Spleen (tissue), 11 donors: ENCODE results near the gene KRT33B. TPM values are rescaled to one million over a fixed set of nuclear protein-coding genes. Genes with fewer than 3 reads are reported as not detected.

ENCODE experiments used
- DNase-seq: peaks from one replicate; pipeline ENCODE4 v3.0.0-alpha.2; 2020
- H3K27ac ChIP-seq, 8 donors: fragments of 200-600 bp; sonication (generic) in 7 of 8; 1 replicate in 4 of 8; 2 replicates in 4 of 8; pipeline versions ENCODE4 v1.5.0 to v1.8.0; 2016 to 2021; ENCODE audit warnings: inconsistent platforms in 4 of 8, mild to moderate bottlenecking in 4 of 8, moderate library complexity in 1 of 8
- H3K27me3 ChIP-seq, 7 donors: fragments of 200-600 bp; sonication (generic) in 6 of 7; replicated peaks in 1 of 7; 1 replicate in 4 of 7; 2 replicates in 3 of 7; pipeline versions ENCODE4 v1.5.0 to v1.8.0; 2016 to 2021; ENCODE audit warnings: inconsistent platforms in 3 of 7, mild to moderate bottlenecking in 1 of 7
- H3K36me3 ChIP-seq, 6 donors: fragments of 200-600 bp; sonication (generic) in 5 of 6; 1 replicate in 4 of 6; 2 replicates in 2 of 6; pipeline versions ENCODE4 v1.5.0 to v1.8.0; 2016 to 2021; ENCODE audit warnings: inconsistent platforms in 2 of 6
- H3K4me1 ChIP-seq, 6 donors: fragments of 200-600 bp; sonication (generic) in 5 of 6; 1 replicate in 3 of 6; 2 replicates in 3 of 6; pipeline versions ENCODE4 v1.5.0 to v1.8.0; 2016 to 2021; ENCODE audit warnings: inconsistent platforms in 3 of 6
- H3K4me3 ChIP-seq, 8 donors: fragments of 200-600 bp; sonication (generic) in 7 of 8; 1 replicate in 4 of 8; 2 replicates in 4 of 8; pipeline versions ENCODE4 v1.5.0 to v1.8.0; 2016 to 2021; ENCODE audit warnings: inconsistent platforms in 4 of 8, mild to moderate bottlenecking in 4 of 8, moderate library complexity in 2 of 8
- H3K9me3 ChIP-seq, 8 donors: fragments of 200-600 bp; sonication (generic) in 7 of 8; 1 replicate in 4 of 8; 2 replicates in 4 of 8; pipeline versions ENCODE4 v1.5.0 to v1.8.0; 2016 to 2021; ENCODE audit warnings: inconsistent platforms in 4 of 8
- CTCF ChIP-seq, 11 experiments: fragments of 200-600 bp in 7 of 11; fragments of 450-650 bp in 4 of 11; sonication (generic) in 4 of 11; IDR thresholded peaks in 8 of 11; conservative IDR thresholded peaks in 3 of 11; 1 replicate in 7 of 11; 2 replicates in 4 of 11; pipeline versions ENCODE4 v1.4.0 to v1.8.0; 2016 to 2021; ENCODE audit warnings: antibody characterized with exemption in 11 of 11, inconsistent platforms in 4 of 11, mild to moderate bottlenecking in 1 of 11
- POLR2A ChIP-seq, 3 donors: fragments of 450-650 bp; IDR thresholded peaks; one replicate each; pipeline ENCODE4 v1.5.1; 2017; ENCODE audit warnings: antibody characterized with exemption in 3 of 3, mild to moderate bottlenecking in 1 of 3
- POLR2AphosphoS5 ChIP-seq, 3 donors: sonication (generic); formaldehyde crosslinking; IDR thresholded peaks; one replicate each; pipeline ENCODE4 v1.5.1; 2017; ENCODE audit warnings: antibody characterized with exemption in 3 of 3
- WGBS, 5 donors: extraction: QIAGEN DNeasy Blood & Tissue Kit in 3 of 5; methylation state at CpG; one replicate each; pipeline versions ENCODE4 v1.1.5 to v1.1.7; 2013 to 2018; 5-methylcytosine and 5-hydroxymethylcytosine counted together
- intact Hi-C: fragments of 100-400 bp; cut with DNase I; formaldehyde crosslinking; loops from one replicate; pipeline ENCODE4 v1.15.0; 2023; ENCODE audit warnings: low total_unique reads
- polyA plus RNA-seq, 3 donors: library from polyadenylated mRNA; stranded (reverse); fragments of 200-250 nt; gene quantifications; one replicate each; pipeline ENCODE4 v1.2.1, GENCODE V29; 2013
- total RNA-seq, 7 donors: library from RNA; depleted of rRNA in 3 of 7; stranded (reverse); fragments of >200 nt in 3 of 7; fragmentation: NEBNext Ultra II Directional in 4 of 7; extraction: Animal tissue kit (Norgen Biotek cat#: 25700) in 4 of 7; gene quantifications; one replicate each; pipeline versions ENCODE4 v1.1.0 to v1.2.1, GENCODE V29; 2016 to 2021
- donor health status: healthy with polysubstance abuse.
- donor health status: DM: no; HTN: no; CAD: no; lungs with moderate emphysema.
- donor health status: DM: no; HTN: no; CAD: no.
- donor health status: Bipolar disorder and iron deficiency.
- donor health status: healthy.
- donor health status: DM: no; HTN: no; CAD: no.
- donor health status: DM: yes; HTN: yes; CAD: no.

Gene KRT33B
- total and polyA plus RNA-seq, 10 donors = not detected

- Histone ChIP-seq H3K4me1 (no peaks in the 10 kb centered on the region), H3K27me3 (peaks cover 0 to 20% (median 0%) of the 10 kb centered on the region in 7 donors), H3K9me3 (peaks cover 0 to 26% (median 22%) of the 10 kb centered on the region in 8 donors), H3K4me3 (no peak overlapping the region), H3K36me3 (no peaks in the 10 kb centered on the region), H3K27ac (no peak overlapping the region)
- TF ChIP-seq CTCF (IDR thresholded peaks at IDR 0.05 in 8 of 11, conservative IDR thresholded peaks at IDR 0.05 in 3 of 11) (no peak), POLR2A (IDR thresholded peaks at IDR 0.05) (no peak), POLR2AphosphoS5 (IDR thresholded peaks at IDR 0.05) (no peak)
- no peak for DNase-seq
- 63 to 70% (median 68%) methylated on average over 7 of the region's 7 CpGs for WGBS, 5 donors
- intact Hi-C loops = no loop called here
Measured at GRCh38 chr17:41390411-41390938, 20.9 kb upstream of the KRT33B start.

- no peak overlapping the region for H3K4me3 ChIP-seq
- intact Hi-C loops = no loop called here
- no peak for TF ChIP-seq CTCF (IDR thresholded peaks at IDR 0.05 in 8 of 11, conservative IDR thresholded peaks at IDR 0.05 in 3 of 11)
- no peak for TF ChIP-seq POLR2A (IDR thresholded peaks at IDR 0.05)
- no peak for TF ChIP-seq POLR2AphosphoS5 (IDR thresholded peaks at IDR 0.05)
- H3K36me3 ChIP-seq = no peaks in the 10 kb centered on the region
- no peak overlapping the region for H3K27ac ChIP-seq
- peaks cover 0 to 26% (median 0%) of the 10 kb centered on the region in 7 donors for H3K27me3 ChIP-seq
- no peak for DNase-seq
- 78 to 89% (median 83%) methylated on average over 4 of the region's 4 CpGs for WGBS, 5 donors
- no peaks in the 10 kb centered on the region for H3K4me1 ChIP-seq
- H3K9me3 ChIP-seq = peaks cover 0 to 28% (median 23%) of the 10 kb centered on the region in 8 donors
Measured at GRCh38 chr17:41387670-41388069, 18.1 kb upstream of the KRT33B start.

GRCh38 chr17:41386227-41386626, 16.6 kb upstream of the KRT33B start:
- peaks cover 0 to 36% (median 0%) of the 10 kb centered on the region in 7 donors for H3K27me3 ChIP-seq
- TF ChIP-seq POLR2A (IDR thresholded peaks at IDR 0.05) = no peak
- no peak for TF ChIP-seq POLR2AphosphoS5 (IDR thresholded peaks at IDR 0.05)
- TF ChIP-seq CTCF (IDR thresholded peaks at IDR 0.05 in 8 of 11, conservative IDR thresholded peaks at IDR 0.05 in 3 of 11) = no peak
- no peaks in the 10 kb centered on the region for H3K4me1 ChIP-seq
- DNase-seq = no peak
- intact Hi-C loops = no loop called here
- H3K36me3 ChIP-seq = no peaks in the 10 kb centered on the region
- WGBS, 5 donors = 92 to 100% (median 95%) methylated on average over 1 of the region's 1 CpG
- H3K27ac ChIP-seq = no peak overlapping the region
- H3K9me3 ChIP-seq = peaks cover 0 to 28% (median 23%) of the 10 kb centered on the region in 8 donors
- H3K4me3 ChIP-seq = no peak overlapping the region

GRCh38 chr17:41383690-41384089, 14.1 kb upstream of the KRT33B start:
- H3K4me1 ChIP-seq = no peaks in the 10 kb centered on the region
- 92 to 98% (median 95%) methylated on average over 1 of the region's 1 CpG for whole genome bisulfite sequencing, 5 donors
- TF ChIP-seq CTCF (IDR thresholded peaks at IDR 0.05 in 8 of 11, conservative IDR thresholded peaks at IDR 0.05 in 3 of 11) = no peak
- TF ChIP-seq POLR2AphosphoS5 (IDR thresholded peaks at IDR 0.05) = no peak
- no peak for TF ChIP-seq POLR2A (IDR thresholded peaks at IDR 0.05)
- no peak overlapping the region for H3K27ac ChIP-seq
- peaks cover 0 to 36% (median 0%) of the 10 kb centered on the region in 7 donors for H3K27me3 ChIP-seq
- intact Hi-C loops = no loop called here
- H3K9me3 ChIP-seq = peaks cover 0 to 28% (median 23%) of the 10 kb centered on the region in 8 donors
- H3K4me3 ChIP-seq = no peak overlapping the region
- H3K36me3 ChIP-seq = no peaks in the 10 kb centered on the region
- DNase-seq = no peak
